ENCODE measurements around the gene ZNF738.

GRCh38 chr19:21423057-21424041 lies 64.5 kb downstream of the ZNF738 start:
- TF ChIP-seq CTCF (conservative IDR thresholded peaks at IDR 0.05) (no peak), ZFX (IDR thresholded peaks at IDR 0.05) (no peak)
